ENCODE data around the gene FILIP1. TPM values are rescaled to one million over a fixed set of nuclear protein-coding genes. Genes with fewer than 3 reads are reported as not detected.

Gene FILIP1
- total RNA-seq, 1 experiment from 2014 or later = 0.15 TPM

DNA sequence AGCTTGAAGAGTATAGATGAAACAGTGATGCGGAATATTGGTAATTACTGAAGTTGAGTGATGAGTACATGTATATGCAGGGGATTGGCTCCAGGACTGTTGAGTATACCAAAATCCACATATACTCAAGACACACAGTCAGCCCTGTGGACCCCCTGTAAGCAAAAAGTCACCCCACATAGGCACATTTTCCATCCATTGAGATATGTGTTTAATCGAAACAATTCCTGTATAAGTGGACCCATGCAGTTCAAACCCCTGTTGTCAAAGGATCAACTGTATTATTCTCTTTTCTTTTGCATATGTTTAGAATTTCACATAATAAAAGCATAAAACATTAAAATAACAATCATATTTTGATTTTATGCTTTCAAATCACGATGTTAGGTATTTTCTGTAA, 32.1 kb upstream of the FILIP1 start:
- no peaks in the 10 kb centered on the region for H3K9me2 ChIP-seq (replicated peaks; ENCODE audit: insufficient read depth, low read length)
- no peak for DNase-seq
- H3K79me2 ChIP-seq (ENCODE audit: low read length) = no peaks in the 10 kb centered on the region
- H3K4me3 ChIP-seq (ENCODE audit: low read length) = no peak overlapping the region
- no peak overlapping the region for H2AFZ ChIP-seq (ENCODE audit: low read length)
- H3K9ac ChIP-seq (ENCODE audit: low read length) = no peak overlapping the region
- no peaks in the 10 kb centered on the region for H3K27me3 ChIP-seq (ENCODE audit: low read length)
- no peaks in the 10 kb centered on the region for H3K9me3 ChIP-seq (ENCODE audit: low read length)
- no peaks in the 10 kb centered on the region for H3K4me1 ChIP-seq (ENCODE audit: low read length)
- no peak overlapping the region for H3K4me2 ChIP-seq (ENCODE audit: low read depth, low read length, poor library complexity, severe bottlenecking)
- H3K27ac ChIP-seq (ENCODE audit: low read length) = no peak overlapping the region
- H3K36me3 ChIP-seq (ENCODE audit: insufficient read depth, low read length) = no peaks in the 10 kb centered on the region
- no peaks in the 10 kb centered on the region for H4K20me1 ChIP-seq (ENCODE audit: insufficient read depth, low read depth, low read length)

DNA sequence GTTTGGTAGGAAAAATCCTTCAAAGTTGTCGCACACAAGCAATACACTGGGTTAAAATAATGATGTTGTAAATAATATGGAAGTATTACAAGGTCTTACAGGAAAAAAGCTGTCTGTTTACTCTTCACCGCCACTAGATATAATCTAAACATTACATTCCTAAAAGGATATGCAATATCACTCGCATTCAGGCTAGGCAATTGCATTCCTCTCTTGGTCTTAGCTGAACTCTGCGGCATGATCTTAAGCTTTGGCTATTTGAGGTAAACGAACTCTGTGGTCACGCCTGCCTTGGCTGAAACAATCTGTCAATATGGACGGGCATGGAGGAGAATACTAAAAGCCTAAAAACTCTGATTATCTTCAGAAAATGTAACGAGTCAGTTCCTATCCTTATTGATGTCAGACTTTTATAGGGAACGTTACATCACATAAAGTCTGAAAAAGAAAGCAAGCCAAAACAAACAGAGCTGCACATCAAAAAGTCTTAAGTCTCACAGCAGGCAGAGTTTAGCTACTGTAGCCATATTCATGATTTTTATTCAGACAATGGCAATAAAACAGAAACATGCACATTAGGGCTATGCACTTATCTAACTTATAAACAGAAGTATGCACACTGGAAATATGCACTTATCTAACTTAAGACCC, 30.8 kb upstream of the FILIP1 start:
- no peaks in the 10 kb centered on the region for H3K9me3 ChIP-seq (ENCODE audit: low read length)
- no peak for DNase-seq
- H2AFZ ChIP-seq (ENCODE audit: low read length) = no peak overlapping the region
- no peaks in the 10 kb centered on the region for H4K20me1 ChIP-seq (ENCODE audit: insufficient read depth, low read depth, low read length)
- H3K36me3 ChIP-seq (ENCODE audit: insufficient read depth, low read length) = no peaks in the 10 kb centered on the region
- no peak overlapping the region for H3K27ac ChIP-seq (ENCODE audit: low read length)
- H3K4me2 ChIP-seq (ENCODE audit: low read depth, low read length, poor library complexity, severe bottlenecking) = no peak overlapping the region
- no peaks in the 10 kb centered on the region for H3K79me2 ChIP-seq (ENCODE audit: low read length)
- no peaks in the 10 kb centered on the region for H3K27me3 ChIP-seq (ENCODE audit: low read length)
- no peaks in the 10 kb centered on the region for H3K4me1 ChIP-seq (ENCODE audit: low read length)
- no peak overlapping the region for H3K4me3 ChIP-seq (ENCODE audit: low read length)
- H3K9me2 ChIP-seq (replicated peaks; ENCODE audit: insufficient read depth, low read length) = no peaks in the 10 kb centered on the region
- H3K9ac ChIP-seq (ENCODE audit: low read length) = no peak overlapping the region

DNA sequence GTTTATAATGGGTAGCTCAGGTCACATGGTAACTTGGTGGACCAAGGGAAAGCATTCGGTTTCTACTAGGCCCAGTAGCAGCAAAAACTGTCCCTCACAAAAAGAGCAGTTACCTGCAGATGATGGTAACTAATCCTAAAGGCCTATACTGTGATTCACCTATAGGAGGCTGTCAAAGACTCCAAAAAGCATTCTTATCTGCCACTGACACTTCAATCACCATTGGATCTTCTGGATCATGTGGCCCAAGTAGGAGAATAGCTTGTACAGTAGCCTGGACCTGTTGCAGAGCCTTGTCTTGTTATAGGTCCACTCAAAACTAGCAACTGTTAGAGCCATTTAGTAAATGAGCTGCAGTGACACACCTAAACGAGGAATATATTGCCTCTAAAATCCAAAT, 23.2 kb upstream of the FILIP1 start:
- Histone ChIP-seq H3K9ac (ENCODE audit: low read length) (no peak overlapping the region), H3K4me1 (ENCODE audit: low read length) (no peaks in the 10 kb centered on the region), H3K36me3 (ENCODE audit: insufficient read depth, low read length) (no peaks in the 10 kb centered on the region), H3K9me3 (ENCODE audit: low read length) (no peaks in the 10 kb centered on the region), H3K27me3 (ENCODE audit: low read length) (no peaks in the 10 kb centered on the region), H3K4me2 (ENCODE audit: low read depth, low read length, poor library complexity, severe bottlenecking) (no peak overlapping the region), H3K79me2 (ENCODE audit: low read length) (no peaks in the 10 kb centered on the region), H2AFZ (ENCODE audit: low read length) (no peak overlapping the region), H3K27ac (ENCODE audit: low read length) (no peak overlapping the region), H3K9me2 (replicated peaks; ENCODE audit: insufficient read depth, low read length) (no peaks in the 10 kb centered on the region), H3K4me3 (ENCODE audit: low read length) (no peak overlapping the region), H4K20me1 (ENCODE audit: insufficient read depth, low read depth, low read length) (no peaks in the 10 kb centered on the region)
- DNase-seq = no peak

DNA sequence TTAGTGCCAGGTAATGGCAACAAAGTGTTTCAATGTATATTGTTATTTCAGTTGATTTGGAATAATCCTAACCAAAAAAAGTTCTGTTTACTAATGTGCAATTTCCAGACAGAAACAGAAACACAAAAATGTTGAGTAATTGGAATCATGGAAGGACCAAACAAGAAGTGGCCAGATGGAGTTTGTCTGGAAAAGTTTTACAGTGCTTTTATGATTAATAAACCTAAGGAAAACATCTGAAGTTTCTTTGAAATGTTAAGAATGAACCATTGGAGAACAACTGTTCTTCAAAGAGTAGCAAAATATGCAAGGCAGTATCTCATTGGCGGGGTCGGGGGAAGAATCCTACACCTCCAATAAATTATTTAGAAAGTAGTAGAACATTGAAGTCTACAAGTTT, 19.0 kb upstream of the FILIP1 start:
- no peaks in the 10 kb centered on the region for H3K27me3 ChIP-seq (ENCODE audit: low read length)

DNA sequence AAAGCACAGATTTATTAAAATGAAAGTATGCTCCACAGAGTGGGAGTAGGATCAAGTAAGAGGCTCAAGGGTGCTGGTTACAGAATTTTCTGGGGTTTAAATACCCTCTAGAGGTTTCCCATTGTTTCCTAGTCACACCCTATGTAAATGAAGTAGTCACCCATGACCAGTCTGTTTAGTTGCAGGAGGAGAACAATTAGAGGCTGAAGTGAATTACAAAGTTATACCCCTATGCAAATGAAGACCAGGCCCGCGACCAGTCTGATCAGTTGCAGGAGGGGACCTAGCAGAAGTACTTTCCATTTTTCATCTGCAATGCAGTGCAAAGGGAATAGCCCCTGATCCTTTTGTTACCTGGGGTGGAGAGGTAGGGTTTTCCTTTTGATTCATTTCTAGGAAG, 11.8 kb upstream of the FILIP1 start:
- H3K9me3 ChIP-seq (ENCODE audit: low read length) = no peaks in the 10 kb centered on the region
- DNase-seq = no peak
- H3K36me3 ChIP-seq (ENCODE audit: insufficient read depth, low read length) = no peaks in the 10 kb centered on the region
- H3K4me3 ChIP-seq (ENCODE audit: low read length) = no peak overlapping the region
- no peak overlapping the region for H3K4me2 ChIP-seq (ENCODE audit: low read depth, low read length, poor library complexity, severe bottlenecking)
- H3K9me2 ChIP-seq (replicated peaks; ENCODE audit: insufficient read depth, low read length) = no peaks in the 10 kb centered on the region
- no peaks in the 10 kb centered on the region for H3K27me3 ChIP-seq (ENCODE audit: low read length)
- no peak overlapping the region for H3K9ac ChIP-seq (ENCODE audit: low read length)
- H4K20me1 ChIP-seq (ENCODE audit: insufficient read depth, low read depth, low read length) = no peaks in the 10 kb centered on the region
- H3K27ac ChIP-seq (ENCODE audit: low read length) = no peak overlapping the region
- no peak overlapping the region for H2AFZ ChIP-seq (ENCODE audit: low read length)
- no peaks in the 10 kb centered on the region for H3K4me1 ChIP-seq (ENCODE audit: low read length)
- H3K79me2 ChIP-seq (ENCODE audit: low read length) = no peaks in the 10 kb centered on the region

More for the DNA sequence above, 19.0 kb upstream of the FILIP1 start:
- no peaks in the 10 kb centered on the region for H3K9me3 ChIP-seq (ENCODE audit: low read length)
- no peak for DNase-seq
- H2AFZ ChIP-seq (ENCODE audit: low read length) = no peak overlapping the region
- H3K4me2 ChIP-seq (ENCODE audit: low read depth, low read length, poor library complexity, severe bottlenecking) = no peak overlapping the region
- no peaks in the 10 kb centered on the region for H3K79me2 ChIP-seq (ENCODE audit: low read length)
- no peaks in the 10 kb centered on the region for H3K9me2 ChIP-seq (replicated peaks; ENCODE audit: insufficient read depth, low read length)
- H3K4me3 ChIP-seq (ENCODE audit: low read length) = no peak overlapping the region
- H3K27ac ChIP-seq (ENCODE audit: low read length) = no peak overlapping the region
- H3K36me3 ChIP-seq (ENCODE audit: insufficient read depth, low read length) = no peaks in the 10 kb centered on the region
- no peak overlapping the region for H3K9ac ChIP-seq (ENCODE audit: low read length)
- H4K20me1 ChIP-seq (ENCODE audit: insufficient read depth, low read depth, low read length) = no peaks in the 10 kb centered on the region
- no peaks in the 10 kb centered on the region for H3K4me1 ChIP-seq (ENCODE audit: low read length)

DNA sequence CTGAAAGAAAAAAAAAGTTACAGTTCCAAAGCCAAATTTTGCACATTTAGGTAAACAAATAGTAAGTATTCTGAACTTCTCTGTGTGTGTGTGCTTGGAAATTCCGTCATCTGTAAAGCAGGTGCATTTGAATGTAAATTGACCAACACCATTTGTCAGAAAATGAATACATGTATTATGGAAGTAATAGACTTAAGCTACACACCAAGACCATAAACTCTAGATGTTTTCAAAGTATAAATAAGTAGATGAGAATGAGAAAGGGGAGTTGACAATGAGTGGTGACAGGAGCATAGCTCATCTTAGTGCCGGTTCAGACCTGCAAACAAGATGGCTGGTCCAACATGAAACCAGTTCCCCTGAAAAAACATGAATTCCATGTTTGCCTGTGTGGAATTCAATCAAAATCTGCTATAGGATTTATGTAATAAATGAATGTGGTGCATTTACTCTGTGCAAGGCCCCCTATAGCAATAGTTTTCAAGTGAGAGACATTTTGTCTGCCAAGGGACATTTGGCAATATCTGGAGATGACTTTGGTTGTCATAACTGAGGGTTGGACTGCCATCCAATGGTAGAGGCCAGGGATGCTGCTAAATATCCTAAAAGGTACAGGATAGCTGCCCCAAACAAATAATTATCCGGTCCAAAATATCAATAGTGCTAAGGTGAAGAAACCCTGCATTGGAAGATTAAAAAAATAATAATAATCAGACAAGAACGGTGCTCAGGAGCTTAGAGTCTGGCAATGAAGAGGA, 11.0 kb upstream of the FILIP1 start:
- no peaks in the 10 kb centered on the region for H3K36me3 ChIP-seq (ENCODE audit: insufficient read depth, low read length)

DNA sequence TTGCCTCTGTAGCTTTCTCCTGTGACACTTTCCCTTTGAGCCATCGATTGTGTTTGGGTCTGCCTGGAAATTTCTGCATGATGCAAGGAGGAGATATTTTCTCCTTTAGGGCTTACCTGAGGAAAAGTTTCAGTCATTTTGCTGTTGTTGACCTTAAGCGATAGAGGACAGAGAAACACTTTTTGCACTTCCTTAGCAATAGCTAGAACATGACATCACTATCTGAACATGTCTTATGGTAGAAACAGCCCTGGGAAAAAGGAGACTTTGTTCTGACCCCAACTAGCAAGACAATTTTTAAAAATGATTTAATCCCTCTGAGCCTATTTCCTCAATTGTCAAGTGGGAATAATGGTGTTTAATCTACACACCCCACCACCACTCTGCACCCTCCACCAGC, 9.7 kb upstream of the FILIP1 start:
- no peak overlapping the region for H3K9ac ChIP-seq (ENCODE audit: low read length)
- no peak overlapping the region for H3K4me2 ChIP-seq (ENCODE audit: low read depth, low read length, poor library complexity, severe bottlenecking)
- no peak overlapping the region for H3K4me3 ChIP-seq (ENCODE audit: low read length)
- H3K9me2 ChIP-seq (replicated peaks; ENCODE audit: insufficient read depth, low read length) = no peaks in the 10 kb centered on the region
- no peaks in the 10 kb centered on the region for H3K36me3 ChIP-seq (ENCODE audit: insufficient read depth, low read length)
- H2AFZ ChIP-seq (ENCODE audit: low read length) = no peak overlapping the region
- no peaks in the 10 kb centered on the region for H3K4me1 ChIP-seq (ENCODE audit: low read length)
- H3K27me3 ChIP-seq (ENCODE audit: low read length) = no peaks in the 10 kb centered on the region
- H3K27ac ChIP-seq (ENCODE audit: low read length) = no peak overlapping the region
- H3K9me3 ChIP-seq (ENCODE audit: low read length) = no peaks in the 10 kb centered on the region
- no peaks in the 10 kb centered on the region for H4K20me1 ChIP-seq (ENCODE audit: insufficient read depth, low read depth, low read length)
- H3K79me2 ChIP-seq (ENCODE audit: low read length) = no peaks in the 10 kb centered on the region
- no peak for DNase-seq

More for the DNA sequence above, 11.0 kb upstream of the FILIP1 start:
- H3K4me3 ChIP-seq (ENCODE audit: low read length) = no peak overlapping the region
- no peaks in the 10 kb centered on the region for H4K20me1 ChIP-seq (ENCODE audit: insufficient read depth, low read depth, low read length)
- H3K4me2 ChIP-seq (ENCODE audit: low read depth, low read length, poor library complexity, severe bottlenecking) = no peak overlapping the region
- no peak overlapping the region for H3K27ac ChIP-seq (ENCODE audit: low read length)
- no peaks in the 10 kb centered on the region for H3K79me2 ChIP-seq (ENCODE audit: low read length)
- no peaks in the 10 kb centered on the region for H3K9me3 ChIP-seq (ENCODE audit: low read length)
- DNase-seq = no peak
- no peaks in the 10 kb centered on the region for H3K9me2 ChIP-seq (replicated peaks; ENCODE audit: insufficient read depth, low read length)
- H3K9ac ChIP-seq (ENCODE audit: low read length) = no peak overlapping the region
- no peaks in the 10 kb centered on the region for H3K4me1 ChIP-seq (ENCODE audit: low read length)
- no peak overlapping the region for H2AFZ ChIP-seq (ENCODE audit: low read length)
- no peaks in the 10 kb centered on the region for H3K27me3 ChIP-seq (ENCODE audit: low read length)

DNA sequence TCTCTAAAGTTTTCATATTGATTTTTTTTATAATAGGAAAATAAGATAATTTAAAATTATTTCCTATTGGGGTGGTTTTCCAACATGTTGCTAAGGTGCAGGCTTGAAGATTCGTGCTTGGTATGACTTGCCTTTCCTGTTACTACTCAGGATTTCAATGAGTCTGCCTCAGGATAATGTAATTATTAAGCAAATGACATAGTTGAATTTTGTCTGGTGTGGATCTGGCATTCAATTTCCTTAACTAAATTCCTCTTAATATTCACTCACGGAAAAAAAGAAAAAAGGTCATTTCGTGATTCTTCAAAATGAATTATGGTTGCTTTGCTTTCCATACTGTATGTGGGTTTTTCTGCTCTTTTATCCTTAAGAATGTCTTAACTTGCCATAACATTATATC, 9.3 kb upstream of the FILIP1 start:
- Histone ChIP-seq H3K27ac (ENCODE audit: low read length) (no peak overlapping the region), H4K20me1 (ENCODE audit: insufficient read depth, low read depth, low read length) (no peaks in the 10 kb centered on the region), H3K4me2 (ENCODE audit: low read depth, low read length, poor library complexity, severe bottlenecking) (no peak overlapping the region), H3K9me2 (replicated peaks; ENCODE audit: insufficient read depth, low read length) (no peaks in the 10 kb centered on the region), H3K79me2 (ENCODE audit: low read length) (no peaks in the 10 kb centered on the region), H3K9me3 (ENCODE audit: low read length) (no peaks in the 10 kb centered on the region), H3K27me3 (ENCODE audit: low read length) (no peaks in the 10 kb centered on the region), H3K4me1 (ENCODE audit: low read length) (no peaks in the 10 kb centered on the region), H3K9ac (ENCODE audit: low read length) (no peak overlapping the region), H3K36me3 (ENCODE audit: insufficient read depth, low read length) (no peaks in the 10 kb centered on the region), H2AFZ (ENCODE audit: low read length) (no peak overlapping the region), H3K4me3 (ENCODE audit: low read length) (no peak overlapping the region)
- DNase-seq = no peak
